Body of pancreas (tissue), 4 donors: ENCODE measurements around the gene MYO5A.

Source experiments
- POLR2A ChIP-seq, 3 donors: fragments of 450-650 bp; IDR thresholded peaks; one replicate each; pipeline ENCODE4 v1.6.1; 2016; ENCODE audit warnings: antibody characterized with exemption in 3 of 3, mild to moderate bottlenecking in 2 of 3
- TF ChIP-seq, protein P1 (sequence below), 7 experiments: fragments of 450-650 bp in 4 of 7; fragments of 200-600 bp in 3 of 7; sonication (generic) in 3 of 7; IDR thresholded peaks; one replicate each; pipeline ENCODE4 v1.5.1; 2016 to 2019; ENCODE audit warnings: antibody characterized with exemption in 7 of 7

DNA sequence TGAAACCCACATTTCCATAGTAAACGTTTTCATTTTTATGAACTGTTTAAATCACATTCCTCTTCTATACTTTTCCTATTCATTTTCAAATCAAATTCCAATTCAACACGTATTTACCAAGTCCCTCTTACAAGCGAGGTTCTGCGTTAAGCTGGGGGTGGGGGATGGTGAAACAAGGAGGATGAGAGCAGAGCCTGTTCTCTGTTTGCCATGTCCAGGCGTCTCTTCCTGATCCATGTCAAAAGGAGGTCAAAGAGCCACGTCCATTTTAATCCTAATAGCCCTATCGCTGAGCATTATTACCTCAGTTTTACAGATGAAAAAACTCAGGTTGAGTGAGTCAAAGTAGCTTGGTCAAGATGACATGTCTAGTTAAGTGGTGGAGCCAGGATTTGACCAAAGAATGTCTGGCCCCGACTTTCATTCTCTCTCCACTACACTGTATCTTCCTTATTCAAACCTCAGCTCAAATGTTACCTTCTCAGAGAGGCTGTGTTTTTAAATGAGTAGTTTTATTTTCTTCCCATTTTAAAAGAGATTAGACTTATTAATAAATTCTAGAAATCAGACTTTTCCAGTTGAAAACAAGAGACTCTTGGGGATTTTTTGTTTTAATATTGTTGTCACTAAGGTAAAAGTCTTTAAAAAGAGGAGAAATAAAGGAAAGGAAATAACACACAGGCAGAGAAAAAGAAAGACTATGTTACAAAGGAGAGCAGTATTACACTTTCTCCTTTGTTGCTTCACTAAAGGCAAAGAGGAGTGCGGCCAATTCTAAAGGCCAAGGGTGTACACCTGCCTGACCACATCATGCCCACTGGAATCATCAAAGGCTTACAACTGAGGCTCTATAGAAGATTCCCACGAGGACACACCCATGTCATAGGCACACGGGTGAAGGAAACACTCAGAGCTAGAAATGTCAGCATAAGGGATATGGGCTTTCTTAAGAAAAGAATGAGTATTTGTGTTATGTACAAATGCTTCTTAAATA, 42.4 kb downstream of the MYO5A start:
- TF ChIP-seq, protein P1, sequence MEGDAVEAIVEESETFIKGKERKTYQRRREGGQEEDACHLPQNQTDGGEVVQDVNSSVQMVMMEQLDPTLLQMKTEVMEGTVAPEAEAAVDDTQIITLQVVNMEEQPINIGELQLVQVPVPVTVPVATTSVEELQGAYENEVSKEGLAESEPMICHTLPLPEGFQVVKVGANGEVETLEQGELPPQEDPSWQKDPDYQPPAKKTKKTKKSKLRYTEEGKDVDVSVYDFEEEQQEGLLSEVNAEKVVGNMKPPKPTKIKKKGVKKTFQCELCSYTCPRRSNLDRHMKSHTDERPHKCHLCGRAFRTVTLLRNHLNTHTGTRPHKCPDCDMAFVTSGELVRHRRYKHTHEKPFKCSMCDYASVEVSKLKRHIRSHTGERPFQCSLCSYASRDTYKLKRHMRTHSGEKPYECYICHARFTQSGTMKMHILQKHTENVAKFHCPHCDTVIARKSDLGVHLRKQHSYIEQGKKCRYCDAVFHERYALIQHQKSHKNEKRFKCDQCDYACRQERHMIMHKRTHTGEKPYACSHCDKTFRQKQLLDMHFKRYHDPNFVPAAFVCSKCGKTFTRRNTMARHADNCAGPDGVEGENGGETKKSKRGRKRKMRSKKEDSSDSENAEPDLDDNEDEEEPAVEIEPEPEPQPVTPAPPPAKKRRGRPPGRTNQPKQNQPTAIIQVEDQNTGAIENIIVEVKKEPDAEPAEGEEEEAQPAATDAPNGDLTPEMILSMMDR (IDR thresholded peaks at IDR 0.05): no peak
- no peak for TF ChIP-seq POLR2A (IDR thresholded peaks at IDR 0.05)
